GM18951 (cell line): ENCODE results near the gene LIX1.

Experiments
- POLR2A ChIP-seq: IDR thresholded peaks from 4 replicates; pipeline ENCODE4 v1.6.1; 2011; ENCODE audit warnings: mild to moderate bottlenecking; ENCODE audit not compliant: insufficient read length, insufficient read depth; ENCODE audit errors: extremely low read depth
- in situ Hi-C: fragments of 300-500 bp; cut with MboI; formaldehyde crosslinking; loops from one replicate; pipeline ENCODE4 v1.12.0; 2022; ENCODE audit warnings: low sequenced_read_pairs, mixed read lengths, inconsistent platforms; ENCODE audit not compliant: unreplicated experiment

LIX1 gene

GRCh38 chr5:97107318-97107717 is 35.1 kb downstream of the LIX1 start:
- in situ Hi-C loops = no loop called here
- TF ChIP-seq POLR2A = no peak

- TF ChIP-seq POLR2A = no peak
- in situ Hi-C loops = no loop called here
Measured at GRCh38 chr5:97106216-97106581, 36.2 kb downstream of the LIX1 start.

- in situ Hi-C loops = no loop called here
- no peak for TF ChIP-seq POLR2A
Measured at GRCh38 chr5:97105501-97106215, 36.8 kb downstream of the LIX1 start.

- in situ Hi-C loops = no loop called here
- TF ChIP-seq POLR2A = no peak
Measured at GRCh38 chr5:97102010-97102470, 40.4 kb downstream of the LIX1 start.

- in situ Hi-C loops = no loop called here
Measured at GRCh38 chr5:97101189-97101910, 41.1 kb downstream of the LIX1 start.

GRCh38 chr5:97100476-97100875 is 41.9 kb downstream of the LIX1 start:
- in situ Hi-C loops = no loop called here
- no peak for TF ChIP-seq POLR2A

More at GRCh38 chr5:97101189-97101910, 41.1 kb downstream of the LIX1 start:
- TF ChIP-seq POLR2A = no peak

GRCh38 chr5:97098922-97099321 is 43.5 kb downstream of the LIX1 start:
- TF ChIP-seq POLR2A = no peak
- in situ Hi-C loops = no loop called here

- in situ Hi-C loops = no loop called here
- TF ChIP-seq POLR2A = no peak
Measured at GRCh38 chr5:97097326-97098230, 44.8 kb downstream of the LIX1 start.

GRCh38 chr5:97096846-97097245 is 45.6 kb downstream of the LIX1 start:
- no peak for TF ChIP-seq POLR2A

GRCh38 chr5:97096191-97096590 is 46.2 kb downstream of the LIX1 start:
- TF ChIP-seq POLR2A = no peak
- in situ Hi-C loops = no loop called here

More at GRCh38 chr5:97096846-97097245, 45.6 kb downstream of the LIX1 start:
- in situ Hi-C loops = no loop called here

GRCh38 chr5:97095318-97095732 is 47.1 kb downstream of the LIX1 start:
- no peak for TF ChIP-seq POLR2A
- in situ Hi-C loops = no loop called here

- in situ Hi-C loops = no loop called here
- TF ChIP-seq POLR2A = no peak
Measured at GRCh38 chr5:97094579-97095317, 47.7 kb downstream of the LIX1 start.
